Measurements from ENCODE around the gene LIN7B. TPM values are rescaled to one million over a fixed set of nuclear protein-coding genes. Genes with fewer than 3 reads are reported as not detected.

The LIN7B gene
- total and polyA plus RNA-seq, 2 of the 13 experiments (the other 11 are each of a cell fraction or from before 2014, with no cell fraction given) = 5.3 to 7.6 TPM

DNA sequence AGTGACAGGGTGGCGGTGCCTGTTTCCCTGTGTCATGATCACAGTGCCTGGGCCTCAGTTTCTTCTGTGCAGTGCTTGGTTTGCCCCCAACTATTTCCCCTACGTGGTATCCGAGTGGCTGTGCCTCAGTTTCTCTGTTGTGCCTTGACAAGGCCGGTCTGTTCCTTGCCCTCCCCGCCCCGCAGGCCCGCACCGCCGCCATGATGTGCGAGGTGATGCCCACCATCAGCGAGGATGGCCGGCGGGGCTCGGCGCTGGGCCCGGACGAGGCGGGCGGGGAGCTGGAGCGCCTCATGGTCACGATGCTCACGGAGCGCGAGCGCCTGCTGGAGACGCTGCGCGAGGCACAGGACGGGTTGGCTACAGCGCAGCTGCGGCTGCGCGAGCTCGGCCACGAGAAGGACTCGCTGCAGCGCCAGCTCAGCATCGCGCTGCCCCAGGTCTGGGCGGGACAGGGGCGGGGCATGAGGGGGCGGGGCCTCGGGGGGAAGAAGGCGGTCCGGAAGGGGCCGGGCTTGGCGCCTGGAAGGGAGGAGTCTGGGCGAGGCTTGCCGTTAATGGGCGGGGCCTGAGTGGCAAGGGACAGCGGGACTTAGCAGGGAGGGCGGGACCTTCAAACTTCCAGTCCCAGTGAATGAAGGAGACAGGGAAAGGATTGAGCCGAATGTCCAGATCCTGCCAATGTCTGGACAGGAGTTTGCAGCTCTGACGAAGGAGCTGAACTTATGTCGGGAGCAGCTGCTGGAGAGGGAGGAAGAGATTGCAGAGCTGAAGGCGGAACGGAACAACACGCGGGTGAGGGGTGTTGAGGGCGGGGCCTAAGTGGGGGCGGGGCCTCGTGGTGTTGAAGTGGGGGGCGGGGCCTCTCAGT, 13.7 kb downstream of the LIN7B start (continued):
- TF ChIP-seq, protein P1, sequence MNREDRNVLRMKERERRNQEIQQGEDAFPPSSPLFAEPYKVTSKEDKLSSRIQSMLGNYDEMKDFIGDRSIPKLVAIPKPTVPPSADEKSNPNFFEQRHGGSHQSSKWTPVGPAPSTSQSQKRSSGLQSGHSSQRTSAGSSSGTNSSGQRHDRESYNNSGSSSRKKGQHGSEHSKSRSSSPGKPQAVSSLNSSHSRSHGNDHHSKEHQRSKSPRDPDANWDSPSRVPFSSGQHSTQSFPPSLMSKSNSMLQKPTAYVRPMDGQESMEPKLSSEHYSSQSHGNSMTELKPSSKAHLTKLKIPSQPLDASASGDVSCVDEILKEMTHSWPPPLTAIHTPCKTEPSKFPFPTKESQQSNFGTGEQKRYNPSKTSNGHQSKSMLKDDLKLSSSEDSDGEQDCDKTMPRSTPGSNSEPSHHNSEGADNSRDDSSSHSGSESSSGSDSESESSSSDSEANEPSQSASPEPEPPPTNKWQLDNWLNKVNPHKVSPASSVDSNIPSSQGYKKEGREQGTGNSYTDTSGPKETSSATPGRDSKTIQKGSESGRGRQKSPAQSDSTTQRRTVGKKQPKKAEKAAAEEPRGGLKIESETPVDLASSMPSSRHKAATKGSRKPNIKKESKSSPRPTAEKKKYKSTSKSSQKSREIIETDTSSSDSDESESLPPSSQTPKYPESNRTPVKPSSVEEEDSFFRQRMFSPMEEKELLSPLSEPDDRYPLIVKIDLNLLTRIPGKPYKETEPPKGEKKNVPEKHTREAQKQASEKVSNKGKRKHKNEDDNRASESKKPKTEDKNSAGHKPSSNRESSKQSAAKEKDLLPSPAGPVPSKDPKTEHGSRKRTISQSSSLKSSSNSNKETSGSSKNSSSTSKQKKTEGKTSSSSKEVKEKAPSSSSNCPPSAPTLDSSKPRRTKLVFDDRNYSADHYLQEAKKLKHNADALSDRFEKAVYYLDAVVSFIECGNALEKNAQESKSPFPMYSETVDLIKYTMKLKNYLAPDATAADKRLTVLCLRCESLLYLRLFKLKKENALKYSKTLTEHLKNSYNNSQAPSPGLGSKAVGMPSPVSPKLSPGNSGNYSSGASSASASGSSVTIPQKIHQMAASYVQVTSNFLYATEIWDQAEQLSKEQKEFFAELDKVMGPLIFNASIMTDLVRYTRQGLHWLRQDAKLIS (CRISPR knock-in tag; IDR thresholded peaks at IDR 0.05) = 0 out of 2 replicates have a peak, but pooled peaks have one; percentile 83
- TF ChIP-seq ZNF879 (CRISPR knock-in tag; IDR thresholded peaks at IDR 0.05) (peak; percentile 99), AKAP8 (CRISPR knock-in tag; IDR thresholded peaks at IDR 0.05) (peak; percentile 90; the same call in 1 of the 2 replicates), HIVEP1 (CRISPR knock-in tag; IDR thresholded peaks at IDR 0.05) (peak; percentile 98), CEBPZ (IDR thresholded peaks at IDR 0.05; ENCODE audit: low read length) (no peak), ZSCAN29 (CRISPR knock-in tag; conservative IDR thresholded peaks at IDR 0.05) (peak; percentile 35; the same call in 1 of the 2 replicates), FOXA1 (IDR thresholded peaks at IDR 0.05) (no peak), FOXA1 (CRISPR knock-in tag; IDR thresholded peaks at IDR 0.05) (peak; percentile 58), HMG20A (CRISPR knock-in tag; IDR thresholded peaks at IDR 0.05; ENCODE audit: borderline replicate concordance) (no peak), ZKSCAN8 (CRISPR knock-in tag; IDR thresholded peaks at IDR 0.05; ENCODE audit: borderline replicate concordance) (peak; percentile 54), ZBTB1 (CRISPR knock-in tag; IDR thresholded peaks at IDR 0.05; ENCODE audit: borderline replicate concordance) (peak; percentile 94), IRX3 (CRISPR knock-in tag; IDR thresholded peaks at IDR 0.05; ENCODE audit: borderline replicate concordance, low read depth) (peak; percentile 100), SRSF4 (IDR thresholded peaks at IDR 0.05; ENCODE audit: low read depth, low read length, poor library complexity, severe bottlenecking) (no peak)
- TF ChIP-seq, protein P2, sequence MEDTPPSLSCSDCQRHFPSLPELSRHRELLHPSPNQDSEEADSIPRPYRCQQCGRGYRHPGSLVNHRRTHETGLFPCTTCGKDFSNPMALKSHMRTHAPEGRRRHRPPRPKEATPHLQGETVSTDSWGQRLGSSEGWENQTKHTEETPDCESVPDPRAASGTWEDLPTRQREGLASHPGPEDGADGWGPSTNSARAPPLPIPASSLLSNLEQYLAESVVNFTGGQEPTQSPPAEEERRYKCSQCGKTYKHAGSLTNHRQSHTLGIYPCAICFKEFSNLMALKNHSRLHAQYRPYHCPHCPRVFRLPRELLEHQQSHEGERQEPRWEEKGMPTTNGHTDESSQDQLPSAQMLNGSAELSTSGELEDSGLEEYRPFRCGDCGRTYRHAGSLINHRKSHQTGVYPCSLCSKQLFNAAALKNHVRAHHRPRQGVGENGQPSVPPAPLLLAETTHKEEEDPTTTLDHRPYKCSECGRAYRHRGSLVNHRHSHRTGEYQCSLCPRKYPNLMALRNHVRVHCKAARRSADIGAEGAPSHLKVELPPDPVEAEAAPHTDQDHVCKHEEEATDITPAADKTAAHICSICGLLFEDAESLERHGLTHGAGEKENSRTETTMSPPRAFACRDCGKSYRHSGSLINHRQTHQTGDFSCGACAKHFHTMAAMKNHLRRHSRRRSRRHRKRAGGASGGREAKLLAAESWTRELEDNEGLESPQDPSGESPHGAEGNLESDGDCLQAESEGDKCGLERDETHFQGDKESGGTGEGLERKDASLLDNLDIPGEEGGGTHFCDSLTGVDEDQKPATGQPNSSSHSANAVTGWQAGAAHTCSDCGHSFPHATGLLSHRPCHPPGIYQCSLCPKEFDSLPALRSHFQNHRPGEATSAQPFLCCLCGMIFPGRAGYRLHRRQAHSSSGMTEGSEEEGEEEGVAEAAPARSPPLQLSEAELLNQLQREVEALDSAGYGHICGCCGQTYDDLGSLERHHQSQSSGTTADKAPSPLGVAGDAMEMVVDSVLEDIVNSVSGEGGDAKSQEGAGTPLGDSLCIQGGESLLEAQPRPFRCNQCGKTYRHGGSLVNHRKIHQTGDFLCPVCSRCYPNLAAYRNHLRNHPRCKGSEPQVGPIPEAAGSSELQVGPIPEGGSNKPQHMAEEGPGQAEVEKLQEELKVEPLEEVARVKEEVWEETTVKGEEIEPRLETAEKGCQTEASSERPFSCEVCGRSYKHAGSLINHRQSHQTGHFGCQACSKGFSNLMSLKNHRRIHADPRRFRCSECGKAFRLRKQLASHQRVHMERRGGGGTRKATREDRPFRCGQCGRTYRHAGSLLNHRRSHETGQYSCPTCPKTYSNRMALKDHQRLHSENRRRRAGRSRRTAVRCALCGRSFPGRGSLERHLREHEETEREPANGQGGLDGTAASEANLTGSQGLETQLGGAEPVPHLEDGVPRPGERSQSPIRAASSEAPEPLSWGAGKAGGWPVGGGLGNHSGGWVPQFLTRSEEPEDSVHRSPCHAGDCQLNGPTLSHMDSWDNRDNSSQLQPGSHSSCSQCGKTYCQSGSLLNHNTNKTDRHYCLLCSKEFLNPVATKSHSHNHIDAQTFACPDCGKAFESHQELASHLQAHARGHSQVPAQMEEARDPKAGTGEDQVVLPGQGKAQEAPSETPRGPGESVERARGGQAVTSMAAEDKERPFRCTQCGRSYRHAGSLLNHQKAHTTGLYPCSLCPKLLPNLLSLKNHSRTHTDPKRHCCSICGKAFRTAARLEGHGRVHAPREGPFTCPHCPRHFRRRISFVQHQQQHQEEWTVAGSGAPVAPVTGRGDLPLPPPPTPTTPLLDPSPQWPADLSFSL (CRISPR knock-in tag; IDR thresholded peaks at IDR 0.05) = peak; percentile 60; the same call in 1 of the 2 replicates

All from HepG2 (cell line).